Activated CD4-positive, alpha-beta T cell treated with anti-CD3 and anti-CD28 coated beads, Interleukin-2, amount 10 ng/mL, durations not matched to agents 7 days and 5 days (primary cell): ENCODE results near the gene NLRP8. TPM values are rescaled to one million over a fixed set of nuclear protein-coding genes. Genes with fewer than 3 reads are reported as not detected.
"Not testable (repeated sequence)": the region's sequence is repeated elsewhere in the genome, so short reads cannot be mapped to it uniquely, and the experiment has no call there.

Experiments
- CTCF ChIA-PET: fragments of 350-600 bp; sonication (Branson Sonifier 250); formaldehyde crosslinking; loops from one replicate; lab custom pipeline; 2021; ENCODE audit warnings: antibody characterized with exemption; lab: Charles Lee
- POLR2A ChIA-PET: fragments of 350-600 bp; sonication (Branson Sonifier 250); formaldehyde crosslinking; loops from one replicate; lab custom pipeline; 2021; ENCODE audit warnings: antibody characterized with exemption; lab: Charles Lee
- DNase-seq: peaks from one replicate; pipeline ENCODE4 v3.0.0-alpha.2; 2020
- H3K27ac Mint-ChIP-seq: one replicate; pipeline ENCODE4 v1.8.0; 2021; ENCODE audit warnings: mild to moderate bottlenecking, moderate library complexity, mixed read lengths
- H3K27me3 Mint-ChIP-seq: one replicate; pipeline ENCODE4 v1.8.0; 2021; ENCODE audit warnings: mixed read lengths
- H3K36me3 Mint-ChIP-seq: one replicate; pipeline ENCODE4 v1.8.0; 2021; ENCODE audit warnings: low read depth, mixed read lengths
- H3K4me1 Mint-ChIP-seq: one replicate; pipeline ENCODE4 v1.8.0; 2021; ENCODE audit warnings: mixed read lengths
- H3K4me3 Mint-ChIP-seq: one replicate; pipeline ENCODE4 v1.8.0; 2021; ENCODE audit warnings: mild to moderate bottlenecking, moderate library complexity, mixed read lengths
- H3K9me3 Mint-ChIP-seq: one replicate; pipeline ENCODE4 v1.8.0; 2021; ENCODE audit warnings: mixed read lengths
- total RNA-seq, 2 experiments: library from RNA; stranded (reverse); gene quantifications; one replicate each; pipeline ENCODE4 v1.2.3, GENCODE V29; 2021

NLRP8 gene
- not detected for total RNA-seq

GRCh38 chr19:55947532-55947931 lies at the start of gene NLRP8:
TSS of gene NLRP8 (plus strand) at chr19:55947832.
- ChIA-PET CTCF (interaction anchor here (0.9 kb wide), 1 partner anchor 407 kb away, joined by 3 read pairs; no protein-coding TSS in a partner anchor), POLR2A (no interaction called here)
- no peaks in the 10 kb centered on the region for H3K4me1 Mint-ChIP-seq
- no peaks in the 10 kb centered on the region for H3K27me3 Mint-ChIP-seq
- H3K9me3 Mint-ChIP-seq: peaks cover 25% of the 10 kb centered on the region
- DNase-seq: no peak
- H3K36me3 Mint-ChIP-seq: no peaks in the 10 kb centered on the region
- H3K4me3 Mint-ChIP-seq: no peak within 1 kb of the TSS
- H3K27ac Mint-ChIP-seq: no peak within 1 kb of the TSS

- CTCF ChIA-PET: no interaction called here
- POLR2A ChIA-PET: no interaction called here
- Mint-ChIP-seq H3K36me3 (no peaks in the 10 kb centered on the region), H3K4me1 (no peaks in the 10 kb centered on the region), H3K27ac (no peak overlapping the region), H3K9me3 (peaks cover 27% of the 10 kb centered on the region), H3K4me3 (no peak overlapping the region), H3K27me3 (no peaks in the 10 kb centered on the region)
- no peak for DNase-seq
Observed at GRCh38 chr19:55898911-55899310, 48.7 kb upstream of the NLRP8 start.

- ChIA-PET POLR2A (no interaction called here), CTCF (no interaction called here)
- Mint-ChIP-seq H3K4me3 (no peak overlapping the region), H3K27ac (no peak overlapping the region), H3K27me3 (no peaks in the 10 kb centered on the region), H3K4me1 (no peaks in the 10 kb centered on the region), H3K36me3 (no peaks in the 10 kb centered on the region), H3K9me3 (peaks cover 24% of the 10 kb centered on the region)
- DNase-seq: no peak
Observed at GRCh38 chr19:55901369-55902079, 46.1 kb upstream of the NLRP8 start.

- DNase-seq: no peak
- no peak overlapping the region for H3K4me3 Mint-ChIP-seq
- POLR2A ChIA-PET: no interaction called here
- H3K9me3 Mint-ChIP-seq: peaks cover 19% of the 10 kb centered on the region
- no peaks in the 10 kb centered on the region for H3K36me3 Mint-ChIP-seq
- H3K27me3 Mint-ChIP-seq: no peaks in the 10 kb centered on the region
- no peak overlapping the region for H3K27ac Mint-ChIP-seq
- CTCF ChIA-PET: interaction anchor here (0.7 kb wide), 1 partner anchor 107 kb away, joined by 5 read pairs; no protein-coding TSS in a partner anchor
- H3K4me1 Mint-ChIP-seq: no peaks in the 10 kb centered on the region
Observed at GRCh38 chr19:55902080-55902751, 45.4 kb upstream of the NLRP8 start.

GRCh38 chr19:55907286-55907685 lies 40.3 kb upstream of the NLRP8 start:
- DNase-seq: no peak
- ChIA-PET POLR2A (no interaction called here), CTCF (no interaction called here)

GRCh38 chr19:55907746-55908145 lies 39.9 kb upstream of the NLRP8 start:
- Mint-ChIP-seq H3K9me3 (peaks cover 16% of the 10 kb centered on the region), H3K36me3 (no peaks in the 10 kb centered on the region), H3K4me3 (no peak overlapping the region), H3K27me3 (no peaks in the 10 kb centered on the region), H3K27ac (no peak overlapping the region), H3K4me1 (no peaks in the 10 kb centered on the region)
- no peak for DNase-seq
- CTCF ChIA-PET: no interaction called here
- POLR2A ChIA-PET: no interaction called here

More at GRCh38 chr19:55907286-55907685, 40.3 kb upstream of the NLRP8 start:
- H3K36me3 Mint-ChIP-seq: no peaks in the 10 kb centered on the region
- H3K4me1 Mint-ChIP-seq: no peaks in the 10 kb centered on the region
- H3K27me3 Mint-ChIP-seq: no peaks in the 10 kb centered on the region
- peaks cover 16% of the 10 kb centered on the region for H3K9me3 Mint-ChIP-seq
- H3K27ac Mint-ChIP-seq: no peak overlapping the region
- no peak overlapping the region for H3K4me3 Mint-ChIP-seq

GRCh38 chr19:55909801-55910200 lies 37.8 kb upstream of the NLRP8 start:
- no peaks in the 10 kb centered on the region for H3K27me3 Mint-ChIP-seq
- no peak overlapping the region for H3K27ac Mint-ChIP-seq
- peaks cover 13% of the 10 kb centered on the region for H3K9me3 Mint-ChIP-seq
- no peaks in the 10 kb centered on the region for H3K4me1 Mint-ChIP-seq
- ChIA-PET CTCF (interaction anchor here (0.6 kb wide), 1 partner anchor 1129 kb away, joined by 3 read pairs; no protein-coding TSS in a partner anchor), POLR2A (no interaction called here)
- no peak overlapping the region for H3K4me3 Mint-ChIP-seq
- DNase-seq: no peak
- H3K36me3 Mint-ChIP-seq: no peaks in the 10 kb centered on the region

GRCh38 chr19:55912916-55913315 lies 34.7 kb upstream of the NLRP8 start:
- H3K27ac Mint-ChIP-seq: no peak overlapping the region
- ChIA-PET POLR2A (no interaction called here), CTCF (no interaction called here)
- H3K36me3 Mint-ChIP-seq: no peaks in the 10 kb centered on the region
- DNase-seq: no peak
- H3K27me3 Mint-ChIP-seq: no peaks in the 10 kb centered on the region
- no peak overlapping the region for H3K4me3 Mint-ChIP-seq
- no peaks in the 10 kb centered on the region for H3K4me1 Mint-ChIP-seq
- H3K9me3 Mint-ChIP-seq: peaks cover 13% of the 10 kb centered on the region

GRCh38 chr19:55913643-55914268 lies 33.9 kb upstream of the NLRP8 start:
- no peak for DNase-seq
- Mint-ChIP-seq H3K27me3 (no peaks in the 10 kb centered on the region), H3K9me3 (peaks cover 17% of the 10 kb centered on the region), H3K27ac (no peak overlapping the region), H3K4me1 (no peaks in the 10 kb centered on the region), H3K36me3 (no peaks in the 10 kb centered on the region), H3K4me3 (no peak overlapping the region)
- POLR2A ChIA-PET: no interaction called here
- CTCF ChIA-PET: no interaction called here

GRCh38 chr19:55923556-55923955 lies 24.1 kb upstream of the NLRP8 start:
- H3K9me3 Mint-ChIP-seq: peaks cover 39% of the 10 kb centered on the region
- H3K36me3 Mint-ChIP-seq: no peaks in the 10 kb centered on the region
- no peak overlapping the region for H3K27ac Mint-ChIP-seq
- CTCF ChIA-PET: no interaction called here
- H3K4me3 Mint-ChIP-seq: no peak overlapping the region
- no peak for DNase-seq
- POLR2A ChIA-PET: no interaction called here
- H3K27me3 Mint-ChIP-seq: no peaks in the 10 kb centered on the region
- H3K4me1 Mint-ChIP-seq: no peaks in the 10 kb centered on the region

- Mint-ChIP-seq H3K9me3 (peaks cover 30% of the 10 kb centered on the region), H3K27ac (no peak overlapping the region), H3K27me3 (no peaks in the 10 kb centered on the region), H3K36me3 (no peaks in the 10 kb centered on the region), H3K4me1 (no peaks in the 10 kb centered on the region), H3K4me3 (no peak overlapping the region)
- POLR2A ChIA-PET: no interaction called here
- CTCF ChIA-PET: no interaction called here
- DNase-seq: no peak
Observed at GRCh38 chr19:55927991-55928390, 19.6 kb upstream of the NLRP8 start.

GRCh38 chr19:55929258-55929657 lies 18.4 kb upstream of the NLRP8 start:
- H3K9me3 Mint-ChIP-seq: peaks cover 31% of the 10 kb centered on the region
- H3K27me3 Mint-ChIP-seq, H3K4me1 Mint-ChIP-seq, H3K36me3 Mint-ChIP-seq, H3K4me3 Mint-ChIP-seq, H3K27ac Mint-ChIP-seq, POLR2A ChIA-PET, CTCF ChIA-PET, DNase-seq: not testable (repeated sequence)

GRCh38 chr19:55930996-55931515 lies 16.6 kb upstream of the NLRP8 start:
- ChIA-PET CTCF (no interaction called here), POLR2A (no interaction called here)
- DNase-seq: no peak
- Mint-ChIP-seq H3K9me3 (peaks cover 34% of the 10 kb centered on the region), H3K27me3 (no peaks in the 10 kb centered on the region), H3K4me3 (no peak overlapping the region), H3K36me3 (no peaks in the 10 kb centered on the region), H3K27ac (no peak overlapping the region), H3K4me1 (no peaks in the 10 kb centered on the region)
